Activated naive CD4-positive, alpha-beta T cell treated with anti-CD3 and anti-CD28 coated beads, Interleukin-2, amount 50 U/mL, for 72 hours (primary cell): Measurements from ENCODE around the gene TCTA. TPM values are rescaled to one million over a fixed set of nuclear protein-coding genes. Genes with fewer than 3 reads are reported as not detected.
"Not testable (repeated sequence)": the region's sequence is repeated elsewhere in the genome, so short reads cannot be mapped to it uniquely, and the experiment has no call there.

Experiments used
- ATAC-seq, 2 donors: fragments of 150-1000 bp; cut with Tn5 transposase; 2 replicates each; pipeline ENCODE4 v1.10.0; 2021; ENCODE audit warnings: mild to moderate bottlenecking in 2 of 2, moderate library complexity in 2 of 2
- DNase-seq, 2 donors: peaks; one replicate each; pipeline ENCODE4 v3.0.0; 2021 to 2022; ENCODE audit warnings: low spot score in 2 of 2
- H3K27ac Mint-ChIP-seq, 2 donors: one replicate each; pipeline ENCODE4 v1.8.0; 2022; ENCODE audit warnings: mild to moderate bottlenecking in 2 of 2, mixed read lengths in 2 of 2
- H3K36me3 Mint-ChIP-seq, 2 donors: one replicate each; pipeline ENCODE4 v1.8.0; 2022; ENCODE audit warnings: mixed read lengths in 2 of 2
- H3K9me3 Mint-ChIP-seq, 2 donors: one replicate each; pipeline ENCODE4 v1.8.0; 2022; ENCODE audit warnings: mixed read lengths in 2 of 2
- total RNA-seq, 2 donors: library from RNA; stranded (reverse); gene quantifications; one replicate each; pipeline ENCODE4 v1.2.3, GENCODE V29; 2022

TCTA gene
- total RNA-seq, 2 donors from 2014 or later: 9.2 to 17.0 TPM

- DNase-seq (no peak), ATAC-seq (no peak)
- Mint-ChIP-seq H3K36me3 (peaks cover 0 to 25% of the 10 kb centered on the region in 2 donors), H3K9me3 (no peaks in the 10 kb centered on the region), H3K27ac (peak overlapping the region in 1 of 2 donors; percentile 50)
Observed at GRCh38 chr3:49403891-49404290, 8.3 kb upstream of the TCTA start.

GRCh38 chr3:49405570-49405969 lies 6.7 kb upstream of the TCTA start:
- Mint-ChIP-seq H3K27ac (peak overlapping the region in 1 of 2 donors; percentile 65), H3K36me3 (peaks cover 8 to 25% of the 10 kb centered on the region in 2 donors)
- H3K9me3 Mint-ChIP-seq, DNase-seq, ATAC-seq: not testable (repeated sequence)

GRCh38 chr3:49406571-49407565 lies 5.4 kb upstream of the TCTA start:
- DNase-seq (no peak), ATAC-seq (no peak)
- Mint-ChIP-seq H3K36me3 (peaks cover 14 to 21% of the 10 kb centered on the region in 2 donors), H3K9me3 (no peaks in the 10 kb centered on the region), H3K27ac (peak overlapping the region in 1 of 2 donors; percentile 65)

GRCh38 chr3:49410066-49410845 lies 2.0 kb upstream of the TCTA start:
- DNase-seq: no peak
- no peak for ATAC-seq
- no peaks in the 10 kb centered on the region for H3K9me3 Mint-ChIP-seq
- peaks cover 27% of the 10 kb centered on the region in 2 donors for H3K36me3 Mint-ChIP-seq
- H3K27ac Mint-ChIP-seq: peak overlapping the region; percentile 93 to 97

- Mint-ChIP-seq H3K9me3 (no peaks in the 10 kb centered on the region), H3K36me3 (peaks cover 25 to 30% of the 10 kb centered on the region in 2 donors), H3K27ac (peak overlapping the region; percentile 93 to 97)
- DNase-seq (no peak), ATAC-seq (no peak)
Observed at GRCh38 chr3:49410846-49411534, 1.2 kb upstream of the TCTA start.

GRCh38 chr3:49411535-49411967 lies 672 bp upstream of the TCTA start:
- no peaks in the 10 kb centered on the region for H3K9me3 Mint-ChIP-seq
- DNase-seq (peak in 1 of 2 donors; percentile 61), ATAC-seq (peak; percentile 25 to 27)
- peaks cover 31 to 35% of the 10 kb centered on the region in 2 donors for H3K36me3 Mint-ChIP-seq
- H3K27ac Mint-ChIP-seq: peak overlapping the region; percentile 87 to 93

GRCh38 chr3:49412632-49413337 lies 562 bp downstream of the TCTA start:
- H3K27ac Mint-ChIP-seq: peak overlapping the region; percentile 93 to 98
- DNase-seq (no peak), ATAC-seq (no peak)
- no peaks in the 10 kb centered on the region for H3K9me3 Mint-ChIP-seq
- H3K36me3 Mint-ChIP-seq: peaks cover 32 to 35% of the 10 kb centered on the region in 2 donors

- H3K36me3 Mint-ChIP-seq: peaks cover 32 to 35% of the 10 kb centered on the region in 2 donors
Observed at GRCh38 chr3:49413338-49413734, 1.1 kb downstream of the TCTA start.

GRCh38 chr3:49414753-49415152 lies 2.5 kb downstream of the TCTA start:
- DNase-seq: no peak
- H3K9me3 Mint-ChIP-seq: no peaks in the 10 kb centered on the region
- peak overlapping the region; percentile 60 to 93 for H3K27ac Mint-ChIP-seq
- no peak for ATAC-seq
- peaks cover 32 to 35% of the 10 kb centered on the region in 2 donors for H3K36me3 Mint-ChIP-seq

More at GRCh38 chr3:49413338-49413734, 1.1 kb downstream of the TCTA start:
- DNase-seq (no peak), ATAC-seq (no peak)
- H3K27ac Mint-ChIP-seq: peak overlapping the region; percentile 93 to 98
- H3K9me3 Mint-ChIP-seq: no peaks in the 10 kb centered on the region

GRCh38 chr3:49415931-49416601 lies 3.8 kb downstream of the TCTA start:
- Mint-ChIP-seq H3K27ac (peak overlapping the region; percentile 93 to 95), H3K9me3 (no peaks in the 10 kb centered on the region), H3K36me3 (peaks cover 21 to 22% of the 10 kb centered on the region in 2 donors)
- DNase-seq: peak in 1 of 2 donors; percentile 46
- ATAC-seq: peak; percentile 5 to 22

GRCh38 chr3:49416867-49417266 lies 4.6 kb downstream of the TCTA start:
- DNase-seq (no peak), ATAC-seq (no peak)
- Mint-ChIP-seq H3K9me3 (no peaks in the 10 kb centered on the region), H3K36me3 (peaks cover 20 to 21% of the 10 kb centered on the region in 2 donors), H3K27ac (peak overlapping the region; percentile 93 to 95)

GRCh38 chr3:49417516-49418120 lies 5.4 kb downstream of the TCTA start:
- Mint-ChIP-seq H3K27ac (peak overlapping the region; percentile 39 to 42), H3K36me3 (peaks cover 17 to 20% of the 10 kb centered on the region in 2 donors), H3K9me3 (no peaks in the 10 kb centered on the region)
- ATAC-seq (no peak), DNase-seq (no peak)

- ATAC-seq (no peak), DNase-seq (no peak)
- Mint-ChIP-seq H3K27ac (no peak overlapping the region), H3K9me3 (no peaks in the 10 kb centered on the region), H3K36me3 (no peaks in the 10 kb centered on the region)
Observed at GRCh38 chr3:49421890-49422378, 9.7 kb downstream of the TCTA start.

- Mint-ChIP-seq H3K9me3 (no peaks in the 10 kb centered on the region), H3K36me3 (no peaks in the 10 kb centered on the region), H3K27ac (no peak within 1 kb of the TSS)
- no peak for DNase-seq
- no peak for ATAC-seq
Observed at GRCh38 chr3:49422379-49423248, 10.4 kb downstream of the TCTA start, which contains the start of gene AMT. AMT (minus strand) TSS chr3:49422473; CDS start chr3:49422450, 23 bp downstream.
